Measurements from ENCODE around the gene CAV3. TPM values are rescaled to one million over a fixed set of nuclear protein-coding genes. Genes with fewer than 3 reads are reported as not detected.

The CAV3 gene
- polyA plus RNA-seq, 1 donor (not counting 4 experiments of a cell fraction or from before 2014, with no cell fraction given): not detected

DNA sequence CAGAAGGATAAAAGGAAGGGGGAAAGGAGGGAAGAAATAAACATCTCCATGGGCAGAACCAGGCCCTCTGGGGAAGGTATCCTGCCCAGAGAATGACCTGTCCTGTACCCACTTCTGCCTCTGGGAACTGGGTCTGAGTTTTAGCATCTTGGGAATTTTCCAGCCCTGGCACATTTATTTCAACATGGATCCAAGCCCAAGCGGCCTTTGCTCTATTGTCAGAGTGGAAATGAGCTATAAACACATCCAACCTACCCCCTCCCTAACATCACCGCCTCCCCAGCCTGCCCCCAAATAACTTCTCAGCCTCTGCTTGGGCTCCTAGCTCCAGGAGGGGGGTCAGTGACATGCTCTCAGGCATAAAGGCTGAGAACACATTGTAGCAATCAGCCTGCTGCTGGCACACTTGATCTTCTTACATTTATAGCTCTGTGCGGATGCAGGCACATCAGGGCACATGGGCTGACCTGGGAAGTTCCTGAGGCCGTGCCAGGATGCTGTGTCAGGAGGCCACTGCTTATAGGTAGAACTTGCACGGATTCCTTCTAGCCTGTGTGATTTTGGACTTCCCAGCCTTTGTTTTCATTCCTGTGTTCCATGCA is 40.4 kb downstream of the CAV3 start:
- dilution Hi-C loops (cut with MboI; ENCODE audit: extremely low pct_ligation_motif_present, low sequenced_read_pairs): no loop called here
- no peak for DNase-seq (ENCODE audit: low read depth, low spot score)
- FAIRE-seq: no peak

DNA sequence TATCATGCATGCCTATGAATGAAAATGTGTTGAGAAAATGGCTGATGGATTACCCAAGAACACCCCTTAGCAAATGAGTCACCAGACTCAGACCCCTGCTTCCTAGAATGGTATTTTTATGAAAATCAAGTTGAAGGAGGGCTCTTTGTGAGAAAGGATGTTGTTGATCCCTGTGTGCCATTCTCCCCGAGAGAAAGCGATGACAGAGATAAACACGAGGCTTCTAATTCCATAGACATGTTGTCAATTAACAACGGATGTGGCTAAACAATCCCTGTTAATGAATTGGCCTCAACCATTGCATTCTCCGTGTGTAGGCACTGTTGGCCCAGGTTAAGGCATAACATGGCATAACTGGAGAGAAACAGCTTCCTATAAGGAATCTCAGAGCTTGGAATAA is 41.6 kb downstream of the CAV3 start:
- H3K79me2 ChIP-seq (ENCODE audit: control insufficient read depth, insufficient read depth, low read length): no peaks in the 10 kb centered on the region
- H3K9me3 ChIP-seq (ENCODE audit: control insufficient read depth, low read depth, low read length): no peaks in the 10 kb centered on the region
- no peaks in the 10 kb centered on the region for H3K9me1 ChIP-seq (ENCODE audit: control insufficient read depth, extremely low read depth, insufficient read depth, low read length)
- TF ChIP-seq, protein P1, sequence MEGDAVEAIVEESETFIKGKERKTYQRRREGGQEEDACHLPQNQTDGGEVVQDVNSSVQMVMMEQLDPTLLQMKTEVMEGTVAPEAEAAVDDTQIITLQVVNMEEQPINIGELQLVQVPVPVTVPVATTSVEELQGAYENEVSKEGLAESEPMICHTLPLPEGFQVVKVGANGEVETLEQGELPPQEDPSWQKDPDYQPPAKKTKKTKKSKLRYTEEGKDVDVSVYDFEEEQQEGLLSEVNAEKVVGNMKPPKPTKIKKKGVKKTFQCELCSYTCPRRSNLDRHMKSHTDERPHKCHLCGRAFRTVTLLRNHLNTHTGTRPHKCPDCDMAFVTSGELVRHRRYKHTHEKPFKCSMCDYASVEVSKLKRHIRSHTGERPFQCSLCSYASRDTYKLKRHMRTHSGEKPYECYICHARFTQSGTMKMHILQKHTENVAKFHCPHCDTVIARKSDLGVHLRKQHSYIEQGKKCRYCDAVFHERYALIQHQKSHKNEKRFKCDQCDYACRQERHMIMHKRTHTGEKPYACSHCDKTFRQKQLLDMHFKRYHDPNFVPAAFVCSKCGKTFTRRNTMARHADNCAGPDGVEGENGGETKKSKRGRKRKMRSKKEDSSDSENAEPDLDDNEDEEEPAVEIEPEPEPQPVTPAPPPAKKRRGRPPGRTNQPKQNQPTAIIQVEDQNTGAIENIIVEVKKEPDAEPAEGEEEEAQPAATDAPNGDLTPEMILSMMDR (optimal IDR thresholded peaks at IDR 0.05 in 1 of 3, IDR thresholded peaks at IDR 0.05 in 1 of 3, conservative IDR thresholded peaks at IDR 0.05 in 1 of 3; ENCODE audit: extremely low read depth in 1 of 3, insufficient read depth in 2 of 3, low read length in 3 of 3): no peak
- TF ChIP-seq EZH2 (IDR thresholded peaks at IDR 0.05; ENCODE audit: low read length): no peak
- dilution Hi-C loops (cut with MboI; ENCODE audit: extremely low pct_ligation_motif_present, low sequenced_read_pairs): no loop called here
- peaks cover 7% of the 10 kb centered on the region for H3K4me1 ChIP-seq (ENCODE audit: control insufficient read depth, extremely low read depth, insufficient read depth, low read length)
- no peak overlapping the region for H2AFZ ChIP-seq (ENCODE audit: control insufficient read depth, low read length)
- no peak overlapping the region for H3K27ac ChIP-seq (ENCODE audit: control insufficient read depth, insufficient read depth, low read length)
- no peak overlapping the region for H3K4me3 ChIP-seq (ENCODE audit: control insufficient read depth in 2 of 3, extremely low read depth in 1 of 3, insufficient read depth in 2 of 3, low read depth in 1 of 3, low read length in 3 of 3)
- no peaks in the 10 kb centered on the region for H3K36me3 ChIP-seq (ENCODE audit: control insufficient read depth in 2 of 2, extremely low read depth in 1 of 2, insufficient read depth in 2 of 2, low read length in 2 of 2)
- DNase-seq (ENCODE audit: low read depth, low spot score): no peak
- H4K20me1 ChIP-seq (ENCODE audit: control insufficient read depth, extremely low read depth, insufficient read depth, low read length): no peaks in the 10 kb centered on the region
- no peaks in the 10 kb centered on the region for H3K27me3 ChIP-seq (ENCODE audit: control insufficient read depth, extremely low read depth, insufficient read depth, low read length)
- no peak overlapping the region for H3K4me2 ChIP-seq (ENCODE audit: control insufficient read depth, extremely low read depth, insufficient read depth, low read depth, low read length)
- H3K9ac ChIP-seq (ENCODE audit: control insufficient read depth, extremely low read depth, insufficient read depth, low read length): no peak overlapping the region
- FAIRE-seq: no peak

More for the DNA sequence above, 40.4 kb downstream of the CAV3 start:
- Histone ChIP-seq H3K9me3 (ENCODE audit: control insufficient read depth, low read depth, low read length) (no peaks in the 10 kb centered on the region), H3K4me3 (ENCODE audit: control insufficient read depth in 2 of 3, extremely low read depth in 1 of 3, insufficient read depth in 2 of 3, low read depth in 1 of 3, low read length in 3 of 3) (no peak overlapping the region), H2AFZ (ENCODE audit: control insufficient read depth, low read length) (no peak overlapping the region), H3K4me2 (ENCODE audit: control insufficient read depth, extremely low read depth, insufficient read depth, low read depth, low read length) (no peak overlapping the region), H3K27me3 (ENCODE audit: control insufficient read depth, extremely low read depth, insufficient read depth, low read length) (peaks cover 3% of the 10 kb centered on the region), H3K79me2 (ENCODE audit: control insufficient read depth, insufficient read depth, low read length) (no peaks in the 10 kb centered on the region), H3K4me1 (ENCODE audit: control insufficient read depth, extremely low read depth, insufficient read depth, low read length) (peaks cover 10% of the 10 kb centered on the region), H4K20me1 (ENCODE audit: control insufficient read depth, extremely low read depth, insufficient read depth, low read length) (no peaks in the 10 kb centered on the region), H3K36me3 (ENCODE audit: control insufficient read depth in 2 of 2, extremely low read depth in 1 of 2, insufficient read depth in 2 of 2, low read length in 2 of 2) (no peaks in the 10 kb centered on the region), H3K9me1 (ENCODE audit: control insufficient read depth, extremely low read depth, insufficient read depth, low read length) (no peaks in the 10 kb centered on the region), H3K27ac (ENCODE audit: control insufficient read depth, insufficient read depth, low read length) (no peak overlapping the region), H3K9ac (ENCODE audit: control insufficient read depth, extremely low read depth, insufficient read depth, low read length) (no peak overlapping the region)
- TF ChIP-seq, protein P1 (optimal IDR thresholded peaks at IDR 0.05 in 1 of 3, IDR thresholded peaks at IDR 0.05 in 1 of 3, conservative IDR thresholded peaks at IDR 0.05 in 1 of 3; ENCODE audit: extremely low read depth in 1 of 3, insufficient read depth in 2 of 3, low read length in 3 of 3): no peak
- no peak for TF ChIP-seq EZH2 (IDR thresholded peaks at IDR 0.05; ENCODE audit: low read length)
